GM12878 (cell line): ENCODE data around the gene CIB4. TPM values are rescaled to one million over a fixed set of nuclear protein-coding genes. Genes with fewer than 3 reads are reported as not detected.

Experiments
- ATAC-seq: fragments of 200-7000 bp; cut with Tn5 transposase; 3 replicates; pipeline ENCODE4 v1.9.1; 2020; ENCODE audit warnings: mild to moderate bottlenecking, moderate library complexity
- BruUV-seq: library from RNA; stranded (reverse); fragments of 400-500 nt; replicated peaks from 2 replicates; lab custom pipeline; 2021; lab: Mats Ljungman, UMichigan
- CTCF ChIA-PET: fragments of 300-600 bp; sonication (Branson Sonifier 250); formaldehyde crosslinking; extraction: SDS; loops from one replicate; lab custom pipeline; 2021; ENCODE audit warnings: inconsistent platforms; lab: Yijun Ruan, JAX
- POLR2A ChIA-PET: fragments of 350-600 bp; formaldehyde crosslinking; extraction: SDS; loops from one replicate; lab custom pipeline; 2021; ENCODE audit warnings: inconsistent platforms; lab: Charles Lee
- RAD21 ChIA-PET: fragments of 300-600 bp; sonication (Branson Sonifier 250); formaldehyde crosslinking; loops from one replicate; lab custom pipeline; 2023; ENCODE audit warnings: antibody characterized with exemption; ENCODE audit not compliant: unreplicated experiment; lab: Charles Lee
- SMC1A ChIA-PET: fragments of 300-600 bp; sonication (Branson Sonifier 250); formaldehyde crosslinking; loops from one replicate; lab custom pipeline; 2023; ENCODE audit not compliant: unreplicated experiment, uncharacterized antibody; lab: Charles Lee
- DNase-seq: peaks from one replicate; pipeline ENCODE4 v3.0.0-alpha.2; 2011; ENCODE audit warnings: low read depth, low spot score
- FAIRE-seq: peaks from 3 replicates; lab custom pipeline; 2011; peaks lifted over from hg19 to GRCh38; lab: Jason Lieb, UNC
- H2AFZ ChIP-seq: 2 replicates; pipeline ENCODE4 v1.6.0; 2011; ENCODE audit warnings: low read depth, low read length, control low read depth; ENCODE audit not compliant: control insufficient read depth
- H3K27ac ChIP-seq: 2 replicates; pipeline ENCODE4 v1.5.1; 2011; ENCODE audit warnings: control low read depth; ENCODE audit not compliant: control insufficient read depth, insufficient read depth
- H3K27me3 ChIP-seq, 2 experiments: replicated peaks in 1 of 2; 2 replicates each; pipeline versions ENCODE4 v1.6.0 to v1.6.1; 2011; ENCODE audit warnings: low read length in 1 of 2; ENCODE audit not compliant: control insufficient read depth in 2 of 2, insufficient read depth in 2 of 2
- H3K36me3 ChIP-seq, 2 experiments: 2 replicates each; pipeline ENCODE4 v1.5.1; 2011; ENCODE audit warnings: low read length in 1 of 2; ENCODE audit not compliant: control insufficient read depth in 2 of 2, insufficient read depth in 2 of 2
- H3K4me1 ChIP-seq: 2 replicates; pipeline ENCODE4 v1.6.1; 2011; ENCODE audit warnings: mild to moderate bottlenecking, low read length, moderate library complexity, mixed read lengths; ENCODE audit not compliant: control insufficient read depth, insufficient read depth
- H3K4me2 ChIP-seq: 2 replicates; pipeline ENCODE4 v1.6.0; 2011; ENCODE audit warnings: control low read depth; ENCODE audit not compliant: control insufficient read depth, insufficient read depth
- H3K4me3 ChIP-seq: fragments of 200-600 bp; sonication (generic); 2 replicates; pipeline ENCODE4 v1.5.1; 2016
- H3K79me2 ChIP-seq: 2 replicates; pipeline ENCODE4 v1.6.0; 2011; ENCODE audit warnings: low read length; ENCODE audit not compliant: control insufficient read depth, insufficient read depth
- H3K9ac ChIP-seq: 2 replicates; pipeline ENCODE4 v1.8.0; 2011; ENCODE audit warnings: low read length, control low read depth, mixed read lengths; ENCODE audit not compliant: control insufficient read depth, insufficient read depth
- H3K9me3 ChIP-seq: replicated peaks from 3 replicates; pipeline ENCODE4 v1.5.1; 2011; ENCODE audit warnings: mild to moderate bottlenecking, low read length; ENCODE audit not compliant: control insufficient read depth, insufficient read depth
- H4K20me1 ChIP-seq: 2 replicates; pipeline ENCODE4 v1.6.0; 2011; ENCODE audit not compliant: control insufficient read depth, insufficient read depth
- BMI1 ChIP-seq: fragments of 450-650 bp; IDR thresholded peaks from 2 replicates; pipeline ENCODE4 v1.6.1; 2016; ENCODE audit warnings: mild to moderate bottlenecking, moderate library complexity, borderline replicate concordance
- EED ChIP-seq: sonication (generic); IDR thresholded peaks from 2 replicates; pipeline ENCODE4 v1.6.1; 2016; ENCODE audit warnings: antibody characterized with exemption, low read depth
- MXI1 ChIP-seq: fragments of 150-350 bp; IDR thresholded peaks from 2 replicates; pipeline ENCODE4 v1.6.1; 2011; ENCODE audit warnings: low read depth, mild to moderate bottlenecking, inconsistent platforms, low read length, improper control_type of control experiment
- PRDM15 ChIP-seq: fragments of 450-650 bp; formaldehyde crosslinking; IDR thresholded peaks from 2 replicates; pipeline ENCODE4 v1.4.0; 2020; ENCODE audit warnings: mild to moderate bottlenecking, moderate library complexity
- WGBS: methylation state at CpG from one replicate; pipeline ENCODE4 v1.1.6; 2016; ENCODE audit warnings: low lambda C conversion rate; ENCODE audit not compliant: insufficient replicate concordance, insufficient coverage; ENCODE audit errors: missing lambda C conversion rate; 5-methylcytosine and 5-hydroxymethylcytosine counted together
- in situ Hi-C: fragments of 300-500 bp; cut with MboI; formaldehyde crosslinking; loops from 9 replicates; pipeline ENCODE4 v1.14.3; 2018; ENCODE audit warnings: mixed read lengths
- intact Hi-C: fragments of 100-400 bp; cut with micrococcal nuclease; formaldehyde crosslinking; loops from one replicate; pipeline ENCODE4 v1.14.2; 2022; ENCODE audit not compliant: unreplicated experiment
- polyA plus RNA-seq, 11 experiments: library from polyadenylated mRNA; depleted of rRNA in 4 of 11; unstranded in 6 of 11; stranded (reverse) in 5 of 11; fragments of >200 nt; fragmentation: Nextera tagmentation in 4 of 11; fragmentation: Illumina TruSeq in 1 of 11; extraction: Ambion mirVana in 4 of 11; extraction: Trizol in 1 of 11; gene quantifications; 1 replicate in 1 of 11; 2 replicates in 10 of 11; pipeline versions ENCODE4 v1.2.1 to v1.2.3, GENCODE V29; 2011 to 2016; ENCODE audit warnings: inconsistent platforms in 2 of 11, missing spikeins in 2 of 11, low read depth in 1 of 11
- total RNA-seq, 4 experiments: library from RNA; depleted of rRNA in 3 of 4; stranded (reverse); fragments of >200 nt in 3 of 4; fragmentation: Illumina TruSeq in 1 of 4; extraction: Trizol in 1 of 4; gene quantifications; 2 replicates each; pipeline versions ENCODE4 v1.2.1 to v1.2.3, GENCODE V29; 2013 to 2021

The CIB4 gene
- total and polyA plus RNA-seq, 10 of the 15 experiments (the other 5 are each of a cell fraction or from before 2014, with no cell fraction given): not detected

GRCh38 chr2:26678035-26678434 lies 36.9 kb upstream of the CIB4 start:
- intact Hi-C loops: no loop called here
- TF ChIP-seq EED (no peak), BMI1 (no peak), MXI1 (no peak), PRDM15 (no peak)
- ChIA-PET SMC1A (no interaction called here), RAD21 (no interaction called here), CTCF (interaction anchor here (0.6 kb wide), 1 partner anchor 36 kb away, joined by 3 read pairs; no protein-coding TSS in a partner anchor), POLR2A (no interaction called here)
- Histone ChIP-seq H2AFZ (no peak overlapping the region), H3K27ac (no peak overlapping the region), H3K9me3 (no peaks in the 10 kb centered on the region; the same call in 2 of the 3 replicates), H3K4me2 (no peak overlapping the region), H3K79me2 (no peaks in the 10 kb centered on the region), H3K36me3 (no peaks in the 10 kb centered on the region), H3K9ac (no peak overlapping the region), H4K20me1 (no peaks in the 10 kb centered on the region), H3K27me3 (peaks cover 4 to 5% of the 10 kb centered on the region in 2 experiments), H3K4me1 (no peaks in the 10 kb centered on the region), H3K4me3 (no peak overlapping the region)
- FAIRE-seq: no peak
- BruUV-seq: no TSS peak
- in situ Hi-C loops: no loop called here
- ATAC-seq: no peak
- WGBS: 0% methylated on average over 4 of the region's 4 CpGs
- DNase-seq: no peak
